ENCODE measurements around the gene CATSPERD.
A peak's percentile ranks its signal among the peaks of the same experiment; 100 is the strongest.

GRCh38 chr19:5680084-5680436 lies 40.4 kb upstream of the CATSPERD start:
- TF ChIP-seq CTCF (IDR thresholded peaks at IDR 0.05 in 4 of 5, conservative IDR thresholded peaks at IDR 0.05 in 1 of 5) (peak in 2 of 5 experiments; percentile 20 to 21), POLR2A (IDR thresholded peaks at IDR 0.05) (no peak)
